ENCODE data around the gene TNFAIP8. TPM values are rescaled to one million over a fixed set of nuclear protein-coding genes. Genes with fewer than 3 reads are reported as not detected.
A peak's percentile ranks its signal among the peaks of the same experiment; 100 is the strongest.

The TNFAIP8 gene
- total and polyA plus RNA-seq, 9 of the 15 experiments (the other 6 are each of a cell fraction or from before 2014, with no cell fraction given), result 29.9 to 52.2 (median 44.8) TPM

DNA sequence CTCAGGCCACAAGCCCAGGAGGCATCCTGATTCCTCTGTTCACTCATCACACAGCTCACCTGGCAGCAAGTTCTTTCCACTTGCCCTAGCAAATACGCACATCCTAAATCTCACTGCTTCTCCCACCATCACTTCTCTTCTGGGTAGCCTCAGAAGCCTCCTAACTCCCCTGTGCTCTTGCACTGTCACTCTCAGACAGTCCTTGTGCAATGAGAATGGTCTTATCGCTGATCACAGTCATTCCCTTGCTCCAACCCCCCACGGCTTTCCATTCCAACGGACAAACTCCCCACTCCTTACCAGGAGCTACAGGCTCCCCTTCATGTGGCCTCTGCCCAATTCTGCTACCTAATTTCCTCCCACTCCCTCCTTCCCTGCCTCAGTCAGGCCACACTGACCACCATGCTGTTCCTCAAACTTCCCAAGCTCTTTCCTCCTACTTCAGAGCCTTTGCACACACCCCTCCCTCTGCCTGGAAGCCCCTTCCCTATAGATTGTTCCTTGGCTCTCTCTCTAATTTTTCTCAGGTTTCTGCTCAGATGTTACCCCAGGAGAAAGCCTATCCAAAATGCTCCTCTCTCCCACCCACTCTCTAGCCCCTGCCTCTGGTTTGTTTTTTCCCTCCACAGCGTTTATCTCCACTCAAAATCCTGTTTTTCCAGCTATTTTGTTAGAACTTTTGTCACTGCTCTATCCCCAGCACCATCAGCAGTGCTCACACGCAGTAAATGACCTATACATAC lies 34.1 kb upstream of the TNFAIP8 start (continued):
- TF ChIP-seq, protein P1, sequence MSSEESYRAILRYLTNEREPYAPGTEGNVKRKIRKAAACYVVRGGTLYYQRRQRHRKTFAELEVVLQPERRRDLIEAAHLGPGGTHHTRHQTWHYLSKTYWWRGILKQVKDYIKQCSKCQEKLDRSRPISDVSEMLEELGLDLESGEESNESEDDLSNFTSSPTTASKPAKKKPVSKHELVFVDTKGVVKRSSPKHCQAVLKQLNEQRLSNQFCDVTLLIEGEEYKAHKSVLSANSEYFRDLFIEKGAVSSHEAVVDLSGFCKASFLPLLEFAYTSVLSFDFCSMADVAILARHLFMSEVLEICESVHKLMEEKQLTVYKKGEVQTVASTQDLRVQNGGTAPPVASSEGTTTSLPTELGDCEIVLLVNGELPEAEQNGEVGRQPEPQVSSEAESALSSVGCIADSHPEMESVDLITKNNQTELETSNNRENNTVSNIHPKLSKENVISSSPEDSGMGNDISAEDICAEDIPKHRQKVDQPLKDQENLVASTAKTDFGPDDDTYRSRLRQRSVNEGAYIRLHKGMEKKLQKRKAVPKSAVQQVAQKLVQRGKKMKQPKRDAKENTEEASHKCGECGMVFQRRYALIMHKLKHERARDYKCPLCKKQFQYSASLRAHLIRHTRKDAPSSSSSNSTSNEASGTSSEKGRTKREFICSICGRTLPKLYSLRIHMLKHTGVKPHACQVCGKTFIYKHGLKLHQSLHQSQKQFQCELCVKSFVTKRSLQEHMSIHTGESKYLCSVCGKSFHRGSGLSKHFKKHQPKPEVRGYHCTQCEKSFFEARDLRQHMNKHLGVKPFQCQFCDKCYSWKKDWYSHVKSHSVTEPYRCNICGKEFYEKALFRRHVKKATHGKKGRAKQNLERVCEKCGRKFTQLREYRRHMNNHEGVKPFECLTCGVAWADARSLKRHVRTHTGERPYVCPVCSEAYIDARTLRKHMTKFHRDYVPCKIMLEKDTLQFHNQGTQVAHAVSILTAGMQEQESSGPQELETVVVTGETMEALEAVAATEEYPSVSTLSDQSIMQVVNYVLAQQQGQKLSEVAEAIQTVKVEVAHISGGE (CRISPR knock-in tag; IDR thresholded peaks at IDR 0.05), result peak in 1 of 3 experiments; percentile 47; a peak in 1 of 6 replicates
- TF ChIP-seq ZNF197 (CRISPR knock-in tag; IDR thresholded peaks at IDR 0.05; ENCODE audit: low read depth) (no peak; the same call in 1 of the 2 replicates), RFX1 (IDR thresholded peaks at IDR 0.05) (no peak), SAFB2 (IDR thresholded peaks at IDR 0.05; ENCODE audit: borderline replicate concordance, low read depth, low read length, severe bottlenecking) (no peak), RUNX1 (IDR thresholded peaks at IDR 0.05; ENCODE audit: low read depth) (0 out of 2 replicates have a peak, but pooled peaks have one; percentile 21), NFRKB (IDR thresholded peaks at IDR 0.05; ENCODE audit: low read depth) (peak; percentile 95), CHCHD3 (CRISPR knock-in tag; IDR thresholded peaks at IDR 0.05) (no peak), MXI1 (IDR thresholded peaks at IDR 0.05; ENCODE audit: low read depth, low read length) (no peak), YBX1 (IDR thresholded peaks at IDR 0.05) (no peak), ELF4 (CRISPR knock-in tag; IDR thresholded peaks at IDR 0.05) (peak; percentile 83; the same call in 1 of the 2 replicates), NFXL1 (CRISPR knock-in tag; IDR thresholded peaks at IDR 0.05) (no peak), CEBPG (CRISPR knock-in tag; IDR thresholded peaks at IDR 0.05) (peak; percentile 83), CEBPG (tag; conservative IDR thresholded peaks at IDR 0.05 in 1 of 2, IDR thresholded peaks at IDR 0.05 in 1 of 2) (peak; percentile 82 to 86)
- TF ChIP-seq, protein P2, sequence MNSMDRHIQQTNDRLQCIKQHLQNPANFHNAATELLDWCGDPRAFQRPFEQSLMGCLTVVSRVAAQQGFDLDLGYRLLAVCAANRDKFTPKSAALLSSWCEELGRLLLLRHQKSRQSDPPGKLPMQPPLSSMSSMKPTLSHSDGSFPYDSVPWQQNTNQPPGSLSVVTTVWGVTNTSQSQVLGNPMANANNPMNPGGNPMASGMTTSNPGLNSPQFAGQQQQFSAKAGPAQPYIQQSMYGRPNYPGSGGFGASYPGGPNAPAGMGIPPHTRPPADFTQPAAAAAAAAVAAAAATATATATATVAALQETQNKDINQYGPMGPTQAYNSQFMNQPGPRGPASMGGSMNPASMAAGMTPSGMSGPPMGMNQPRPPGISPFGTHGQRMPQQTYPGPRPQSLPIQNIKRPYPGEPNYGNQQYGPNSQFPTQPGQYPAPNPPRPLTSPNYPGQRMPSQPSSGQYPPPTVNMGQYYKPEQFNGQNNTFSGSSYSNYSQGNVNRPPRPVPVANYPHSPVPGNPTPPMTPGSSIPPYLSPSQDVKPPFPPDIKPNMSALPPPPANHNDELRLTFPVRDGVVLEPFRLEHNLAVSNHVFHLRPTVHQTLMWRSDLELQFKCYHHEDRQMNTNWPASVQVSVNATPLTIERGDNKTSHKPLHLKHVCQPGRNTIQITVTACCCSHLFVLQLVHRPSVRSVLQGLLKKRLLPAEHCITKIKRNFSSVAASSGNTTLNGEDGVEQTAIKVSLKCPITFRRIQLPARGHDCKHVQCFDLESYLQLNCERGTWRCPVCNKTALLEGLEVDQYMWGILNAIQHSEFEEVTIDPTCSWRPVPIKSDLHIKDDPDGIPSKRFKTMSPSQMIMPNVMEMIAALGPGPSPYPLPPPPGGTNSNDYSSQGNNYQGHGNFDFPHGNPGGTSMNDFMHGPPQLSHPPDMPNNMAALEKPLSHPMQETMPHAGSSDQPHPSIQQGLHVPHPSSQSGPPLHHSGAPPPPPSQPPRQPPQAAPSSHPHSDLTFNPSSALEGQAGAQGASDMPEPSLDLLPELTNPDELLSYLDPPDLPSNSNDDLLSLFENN (IDR thresholded peaks at IDR 0.05; ENCODE audit: low read depth in 2 of 2, low read length in 2 of 2), result peak in 1 of 2 experiments; percentile 67; a peak in 2 of 4 replicates
- TF ChIP-seq, protein P3, sequence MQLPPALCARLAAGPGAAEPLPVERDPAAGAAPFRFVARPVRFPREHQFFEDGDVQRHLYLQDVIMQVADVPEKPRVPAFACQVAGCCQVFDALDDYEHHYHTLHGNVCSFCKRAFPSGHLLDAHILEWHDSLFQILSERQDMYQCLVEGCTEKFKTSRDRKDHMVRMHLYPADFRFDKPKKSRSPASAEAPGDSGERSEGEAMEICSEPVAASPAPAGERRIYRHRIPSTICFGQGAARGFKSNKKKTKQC (CRISPR knock-in tag; IDR thresholded peaks at IDR 0.05), result no peak
